Measurements from ENCODE around the gene FBXL13.
"Not testable (repeated sequence)": the region's sequence is repeated elsewhere in the genome, so short reads cannot be mapped to it uniquely, and the experiment has no call there.

The FBXL13 gene

GRCh38 chr7:103101543-103101942 is 26.9 kb upstream of the FBXL13 start:
- TF ChIP-seq CTCF (IDR thresholded peaks at IDR 0.05; ENCODE audit: extremely low read depth, insufficient read depth, missing control alignments) = no peak
- no peak for DNase-seq (ENCODE audit: low spot score)
- in situ Hi-C loops (cut with MboI; ENCODE audit: low pct_unique_long_range_greater_than_20kb, low sequenced_read_pairs, unreplicated experiment) = no loop called here

GRCh38 chr7:103100348-103100747 is 25.8 kb upstream of the FBXL13 start:
- DNase-seq (ENCODE audit: low spot score) = no peak
- in situ Hi-C loops (cut with MboI; ENCODE audit: low pct_unique_long_range_greater_than_20kb, low sequenced_read_pairs, unreplicated experiment) = no loop called here
- no peak for TF ChIP-seq CTCF (IDR thresholded peaks at IDR 0.05; ENCODE audit: extremely low read depth, insufficient read depth, missing control alignments)

- in situ Hi-C loops (cut with MboI; ENCODE audit: low pct_unique_long_range_greater_than_20kb, low sequenced_read_pairs, unreplicated experiment) = no loop called here
- no peak for TF ChIP-seq CTCF (IDR thresholded peaks at IDR 0.05; ENCODE audit: extremely low read depth, insufficient read depth, missing control alignments)
- DNase-seq (ENCODE audit: low spot score) = no peak
These were observed 22.4 kb upstream of the FBXL13 start for GRCh38 chr7:103097041-103097440.

GRCh38 chr7:103095558-103095957 is 21.0 kb upstream of the FBXL13 start:
- in situ Hi-C loops (cut with MboI; ENCODE audit: low pct_unique_long_range_greater_than_20kb, low sequenced_read_pairs, unreplicated experiment); DNase-seq (ENCODE audit: low spot score): not testable (repeated sequence)

GRCh38 chr7:103094102-103094501 is 19.5 kb upstream of the FBXL13 start:
- no peak for DNase-seq (ENCODE audit: low spot score)
- in situ Hi-C loops (cut with MboI; ENCODE audit: low pct_unique_long_range_greater_than_20kb, low sequenced_read_pairs, unreplicated experiment) = no loop called here
- peak; percentile 17 for TF ChIP-seq CTCF (IDR thresholded peaks at IDR 0.05; ENCODE audit: extremely low read depth, insufficient read depth, missing control alignments)

GRCh38 chr7:103093429-103093828 is 18.8 kb upstream of the FBXL13 start:
- in situ Hi-C loops (cut with MboI; ENCODE audit: low pct_unique_long_range_greater_than_20kb, low sequenced_read_pairs, unreplicated experiment) = no loop called here
- DNase-seq (ENCODE audit: low spot score) = no peak
- TF ChIP-seq CTCF (IDR thresholded peaks at IDR 0.05; ENCODE audit: extremely low read depth, insufficient read depth, missing control alignments) = no peak

- DNase-seq (ENCODE audit: low spot score); in situ Hi-C loops (cut with MboI; ENCODE audit: low pct_unique_long_range_greater_than_20kb, low sequenced_read_pairs, unreplicated experiment): not testable (repeated sequence)
These were observed 17.7 kb upstream of the FBXL13 start for GRCh38 chr7:103092321-103092720.

GRCh38 chr7:103083210-103083609 is 8.6 kb upstream of the FBXL13 start:
- in situ Hi-C loops (cut with MboI; ENCODE audit: low pct_unique_long_range_greater_than_20kb, low sequenced_read_pairs, unreplicated experiment) = no loop called here
- DNase-seq (ENCODE audit: low spot score) = no peak
- TF ChIP-seq CTCF (IDR thresholded peaks at IDR 0.05; ENCODE audit: extremely low read depth, insufficient read depth, missing control alignments) = no peak
